Parathyroid adenoma (tissue), 2 donors: ENCODE measurements around the gene GALNT17.

Source experiments
- H2AFZ ChIP-seq: fragments of 300-600 bp; sonication (generic); one replicate; pipeline ENCODE4 v1.7.0; 2017; ENCODE audit warnings: antibody characterized with exemption, mild to moderate bottlenecking
- H3K27ac ChIP-seq: fragments of 300-600 bp; sonication (generic); one replicate; pipeline ENCODE4 v1.7.0; 2017
- H3K27me3 ChIP-seq: fragments of 300-600 bp; sonication (generic); one replicate; pipeline ENCODE4 v1.7.0; 2017; ENCODE audit warnings: low read length; ENCODE audit not compliant: control insufficient read depth, insufficient read depth
- H3K36me3 ChIP-seq: fragments of 300-600 bp; sonication (generic); one replicate; pipeline ENCODE4 v1.7.0; 2017; ENCODE audit warnings: low read length; ENCODE audit not compliant: control insufficient read depth, insufficient read depth
- H3K4me1 ChIP-seq: fragments of 300-600 bp; sonication (generic); one replicate; pipeline ENCODE4 v1.7.0; 2017; ENCODE audit warnings: control low read depth
- H3K4me2 ChIP-seq: fragments of 300-600 bp; sonication (generic); one replicate; pipeline ENCODE4 v1.7.0; 2017; ENCODE audit warnings: low read length
- H3K4me3 ChIP-seq: fragments of 300-600 bp; sonication (generic); one replicate; pipeline ENCODE4 v1.7.0; 2017; ENCODE audit warnings: low read depth, low read length
- H3K79me2 ChIP-seq: fragments of 300-600 bp; sonication (generic); one replicate; pipeline ENCODE4 v1.7.0; 2017; ENCODE audit warnings: control low read depth
- H3K9ac ChIP-seq: fragments of 300-600 bp; sonication (generic); one replicate; pipeline ENCODE4 v1.7.0; 2017; ENCODE audit warnings: mild to moderate bottlenecking
- H3K9me3 ChIP-seq: fragments of 300-600 bp; sonication (generic); one replicate; pipeline ENCODE4 v1.7.0; 2017; ENCODE audit warnings: low read length; ENCODE audit not compliant: control insufficient read depth
- CTCF ChIP-seq: fragments of 300-600 bp; sonication (generic); IDR thresholded peaks from one replicate; pipeline ENCODE4 v1.7.0; 2017; ENCODE audit warnings: antibody characterized with exemption, mild to moderate bottlenecking
- donor health status: primary hyperparathyroidism.

The GALNT17 gene

GRCh38 chr7:71409550-71410157 is 277.7 kb downstream of the GALNT17 start:
- H3K4me1 ChIP-seq = no peaks in the 10 kb centered on the region
- H3K4me2 ChIP-seq = no peak overlapping the region
- no peak overlapping the region for H3K9ac ChIP-seq
- H3K9me3 ChIP-seq = no peaks in the 10 kb centered on the region
- no peak overlapping the region for H2AFZ ChIP-seq
- H3K79me2 ChIP-seq = no peaks in the 10 kb centered on the region
- H3K36me3 ChIP-seq = no peaks in the 10 kb centered on the region
- no peak overlapping the region for H3K27ac ChIP-seq
- no peak overlapping the region for H3K4me3 ChIP-seq
- no peaks in the 10 kb centered on the region for H3K27me3 ChIP-seq
- no peak for TF ChIP-seq CTCF

- Histone ChIP-seq H3K4me3 (no peak overlapping the region), H3K79me2 (no peaks in the 10 kb centered on the region), H3K9ac (no peak overlapping the region), H3K36me3 (no peaks in the 10 kb centered on the region), H3K4me2 (no peak overlapping the region), H2AFZ (no peak overlapping the region), H3K9me3 (no peaks in the 10 kb centered on the region), H3K27me3 (no peaks in the 10 kb centered on the region), H3K4me1 (no peaks in the 10 kb centered on the region), H3K27ac (no peak overlapping the region)
- TF ChIP-seq CTCF = no peak
Observed at GRCh38 chr7:71411475-71411874, 279.5 kb downstream of the GALNT17 start.

DNA sequence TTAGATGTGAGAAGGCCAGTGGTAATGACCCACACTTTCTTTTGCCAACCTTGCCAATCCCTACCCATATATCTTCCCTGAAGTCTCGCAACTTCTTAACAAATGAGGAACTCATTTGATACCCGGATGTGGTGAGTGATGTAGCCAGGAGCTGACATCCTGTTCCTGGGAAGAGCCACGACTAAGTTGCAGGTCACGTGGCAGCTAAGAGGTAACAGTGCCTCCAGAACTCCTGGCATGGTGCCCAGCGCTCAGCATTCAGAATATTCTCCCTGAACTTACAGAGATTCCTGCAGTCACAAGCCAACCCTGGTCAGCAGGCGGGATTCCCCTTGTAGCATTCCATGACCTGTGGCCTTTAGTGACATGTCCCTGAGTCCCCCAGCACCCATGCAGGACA is 282.5 kb downstream of the GALNT17 start:
- H3K79me2 ChIP-seq = no peaks in the 10 kb centered on the region
- H3K4me3 ChIP-seq = no peak overlapping the region
- H3K9ac ChIP-seq = no peak overlapping the region
- H2AFZ ChIP-seq = no peak overlapping the region
- no peaks in the 10 kb centered on the region for H3K36me3 ChIP-seq
- no peak overlapping the region for H3K27ac ChIP-seq
- H3K4me2 ChIP-seq = no peak overlapping the region
- no peaks in the 10 kb centered on the region for H3K27me3 ChIP-seq
- no peak for TF ChIP-seq CTCF
- no peaks in the 10 kb centered on the region for H3K4me1 ChIP-seq
- no peaks in the 10 kb centered on the region for H3K9me3 ChIP-seq

DNA sequence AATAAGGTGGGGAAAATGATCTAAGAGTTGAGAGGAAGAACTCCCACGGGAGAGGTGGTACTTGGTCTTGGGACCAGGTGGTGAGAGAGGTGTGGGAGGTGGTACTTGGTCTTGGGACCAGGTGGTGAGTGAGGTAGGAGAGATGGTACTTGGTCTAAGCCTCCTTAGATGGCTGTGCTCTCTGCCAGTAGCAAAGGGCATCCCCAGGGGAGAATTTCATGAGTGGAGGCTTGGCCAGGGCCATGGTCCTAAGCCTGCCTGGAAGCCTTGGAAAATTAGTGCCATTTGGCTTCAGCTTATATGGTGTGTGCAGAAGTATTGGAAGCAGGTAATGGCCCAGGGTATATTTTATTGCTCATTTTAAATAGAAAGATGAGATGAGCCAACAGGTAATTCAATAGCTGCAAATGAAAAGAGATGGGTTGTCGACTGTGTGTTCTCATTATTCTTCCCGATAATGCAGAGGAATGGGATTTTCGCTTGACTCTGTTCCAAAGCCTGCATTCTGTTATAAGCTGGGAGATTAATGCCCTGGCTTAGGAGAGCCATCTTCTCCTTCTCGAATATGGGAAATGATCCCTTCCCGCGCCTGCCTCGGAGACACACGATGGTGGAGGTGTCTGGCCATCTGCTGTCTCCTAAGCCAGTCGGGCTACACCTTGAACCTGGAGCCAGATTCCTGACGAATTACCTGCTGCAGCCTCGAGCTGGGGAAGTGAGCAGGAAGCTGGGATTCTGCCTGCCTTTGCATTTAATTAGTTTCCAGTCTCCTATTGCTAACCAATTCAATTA is 287.8 kb downstream of the GALNT17 start:
- H3K4me1 ChIP-seq = no peaks in the 10 kb centered on the region
- no peaks in the 10 kb centered on the region for H3K79me2 ChIP-seq
- TF ChIP-seq CTCF = no peak
- no peak overlapping the region for H2AFZ ChIP-seq
- no peak overlapping the region for H3K4me3 ChIP-seq
- H3K9me3 ChIP-seq = no peaks in the 10 kb centered on the region
- H3K36me3 ChIP-seq = no peaks in the 10 kb centered on the region
- no peak overlapping the region for H3K4me2 ChIP-seq
- H3K27ac ChIP-seq = no peak overlapping the region
- no peak overlapping the region for H3K9ac ChIP-seq
- no peaks in the 10 kb centered on the region for H3K27me3 ChIP-seq
